A549 treated with CORT108297 at 1 μM for 4 hours (cell line): ENCODE results near the gene CD63. TPM values are rescaled to one million over a fixed set of nuclear protein-coding genes. Genes with fewer than 3 reads are reported as not detected.

Source experiments
- total RNA-seq: library from RNA; stranded (reverse); fragments of 200-300 nt; extraction: Qiagen RNA extraction; gene quantifications from 5 replicates; pipeline ENCODE4 v1.2.3, GENCODE V29; 2022

CD63 gene, protein sequence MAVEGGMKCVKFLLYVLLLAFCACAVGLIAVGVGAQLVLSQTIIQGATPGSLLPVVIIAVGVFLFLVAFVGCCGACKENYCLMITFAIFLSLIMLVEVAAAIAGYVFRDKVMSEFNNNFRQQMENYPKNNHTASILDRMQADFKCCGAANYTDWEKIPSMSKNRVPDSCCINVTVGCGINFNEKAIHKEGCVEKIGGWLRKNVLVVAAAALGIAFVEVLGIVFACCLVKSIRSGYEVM
- 670 to 749 TPM (median 714 TPM) in 5 replicates for total RNA-seq

GRCh38 chr12:55728939-55729818 is at the start of gene CD63:
TSS of gene CD63 (minus strand) at chr12:55729009. CDS start at chr12:55728341, 668 bp downstream.

GRCh38 chr12:55742719-55743405 is 14.1 kb upstream of the CD63 start, which contains the start of gene GDF11:
TSS of gene GDF11 (plus strand) at chr12:55743122. CDS start at chr12:55743317, 195 bp downstream.

GRCh38 chr12:55720071-55720564 is 8.7 kb downstream of the CD63 start, which contains the start of gene RDH5:
TSS of gene RDH5 (plus strand) at chr12:55720393. CDS start at chr12:55721185, 792 bp downstream.

DNA sequence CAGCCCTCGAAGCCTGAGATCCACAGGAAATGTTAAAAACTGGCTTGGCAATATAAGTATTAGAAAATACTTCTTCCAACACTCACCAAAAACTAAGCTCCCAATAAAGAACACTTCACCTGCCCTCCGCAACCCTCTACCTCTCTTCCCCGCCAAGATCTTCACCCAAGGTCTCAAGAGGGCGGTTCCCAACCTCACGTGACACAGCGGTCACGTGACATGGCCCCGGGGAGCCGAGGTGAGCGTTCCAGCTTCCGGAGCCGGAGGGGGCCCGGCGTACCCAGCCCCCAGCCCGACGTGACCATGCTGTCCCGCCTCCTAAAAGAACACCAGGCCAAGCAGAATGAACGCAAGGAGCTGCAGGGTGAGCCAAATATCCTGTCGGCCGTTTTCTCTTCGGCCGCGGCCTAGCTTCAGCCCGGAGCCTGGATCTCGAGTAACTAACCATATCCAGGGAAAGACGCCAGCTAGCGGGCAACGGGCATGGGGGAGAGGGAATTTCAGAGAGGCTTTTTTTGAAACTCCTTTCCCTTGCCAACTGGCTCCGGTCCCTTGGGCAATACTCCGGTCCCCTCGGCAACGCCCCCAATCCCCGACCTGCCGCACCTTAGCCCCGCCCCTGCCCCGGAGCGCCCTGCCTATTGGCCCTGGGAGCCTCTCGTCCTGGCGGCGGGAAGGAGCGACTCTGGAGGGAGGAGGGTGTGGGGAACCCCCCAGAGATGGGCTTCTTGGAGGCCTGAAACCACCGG is 12.8 kb downstream of the CD63 start, which contains the start of gene BLOC1S1:
BLOC1S1 (plus strand) TSS at position 214 of the 749 bp plus-strand sequence; CDS start at position 220, 6 bp downstream.

GRCh38 chr12:55707841-55708694 is 20.7 kb downstream of the CD63 start, which contains the start of gene ITGA7:
TSS of gene ITGA7 (minus strand) at chr12:55707904. CDS start at chr12:55707682, 222 bp downstream.

Other genes with a start within 250 kb of the CD63 start
- not detected in 5 replicates for gene OR6C68, start 236.6 kb downstream of the CD63 start, total RNA-seq
- not detected in 5 replicates for gene OR6C4, start 179.4 kb downstream of the CD63 start, total RNA-seq
- gene OR2AP1, start 156.5 kb downstream of the CD63 start, total RNA-seq = not detected in 5 replicates
- gene OR10P1, start 92.1 kb downstream of the CD63 start, total RNA-seq = not detected in 5 replicates
- 1.0 to 1.5 TPM (median 1.3 TPM) in 5 replicates for gene ITGA7, start 21.1 kb downstream of the CD63 start, total RNA-seq
- 122 to 154 TPM (median 152 TPM) in 5 replicates for gene BLOC1S1, start 13.0 kb downstream of the CD63 start, total RNA-seq
- gene RDH5, start 8.6 kb downstream of the CD63 start, total RNA-seq = 1.9 to 2.9 TPM (median 2.2 TPM) in 5 replicates
- gene GDF11, start 14.1 kb upstream of the CD63 start, total RNA-seq = 2.4 to 5.3 TPM (median 5.0 TPM) in 5 replicates
- 89.2 to 145 TPM (median 91.9 TPM) in 5 replicates for gene SARNP, start 88.7 kb upstream of the CD63 start, total RNA-seq
- 78.5 to 105 TPM (median 98.4 TPM) in 5 replicates for gene ORMDL2, start 89.0 kb upstream of the CD63 start, total RNA-seq
- 16.9 to 23.8 TPM (median 21.3 TPM) in 5 replicates for gene DNAJC14, start 100.6 kb upstream of the CD63 start, total RNA-seq
- gene MMP19, start 113.9 kb upstream of the CD63 start, total RNA-seq = 0.07 to 0.31 TPM (median 0.22 TPM) in 5 replicates
- 37.2 to 39.7 TPM (median 38.6 TPM) in 5 replicates for gene PYM1, start 198.9 kb upstream of the CD63 start, total RNA-seq
- 14.3 to 21.8 TPM (median 17.7 TPM) in 5 replicates for gene DGKA, start 202.2 kb upstream of the CD63 start, total RNA-seq
- gene PMEL, start 237.0 kb upstream of the CD63 start, total RNA-seq = 0.77 to 1.0 TPM (median 0.89 TPM) in 5 replicates
- 46.4 to 60.7 TPM (median 57.7 TPM) in 5 replicates for gene CDK2, start 237.8 kb upstream of the CD63 start, total RNA-seq
- 27.1 to 36.8 TPM (median 34.3 TPM) in 5 replicates for gene RAB5B, start 245.1 kb upstream of the CD63 start, total RNA-seq